HG03469 (cell line): ENCODE data around the gene NEURL1.

ENCODE experiments used
- ATAC-seq: cut with Tn5 transposase; IDR thresholded peaks from one replicate; pipeline ENCODE4 v1.9.1; 2021; ENCODE audit warnings: mild to moderate bottlenecking, moderate library complexity, moderate number of reproducible peaks; ENCODE audit not compliant: unreplicated experiment

Gene NEURL1

DNA sequence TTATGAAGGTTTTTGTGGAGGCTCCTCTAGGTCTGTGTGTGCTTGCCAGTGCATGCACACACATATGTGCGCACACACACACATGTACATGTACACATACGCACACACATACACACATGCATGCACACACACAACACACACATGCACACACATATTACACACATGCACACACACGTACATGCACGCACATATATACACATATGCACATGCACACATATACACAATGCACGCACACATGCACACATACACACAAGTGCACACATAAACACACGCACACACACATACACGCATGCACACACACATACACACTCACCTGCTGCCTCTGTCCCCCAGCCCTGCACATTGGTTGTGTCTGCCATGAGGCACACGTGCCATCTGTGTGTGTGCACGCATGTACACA, 66.3 kb downstream of the NEURL1 start:
- no peak for ATAC-seq

DNA sequence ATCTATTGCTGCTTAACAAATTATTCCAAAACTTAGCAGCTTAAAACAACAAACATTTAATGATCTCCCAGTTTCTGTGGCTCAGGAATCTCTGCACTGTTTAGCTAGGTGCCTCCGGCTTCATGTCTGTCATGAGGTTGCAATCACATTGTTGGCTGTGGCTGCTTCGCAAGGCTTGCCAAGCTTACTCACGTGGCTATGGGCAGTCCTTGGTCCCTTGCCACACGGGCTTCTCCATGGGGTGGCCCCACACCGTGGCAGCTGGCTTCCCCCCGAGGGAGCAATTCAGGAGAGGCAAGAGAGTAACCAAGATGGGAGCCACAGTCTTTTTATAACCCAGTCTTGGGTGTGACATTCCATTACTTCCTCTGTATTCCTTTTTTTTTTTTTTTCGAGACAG, 67.4 kb downstream of the NEURL1 start:
- ATAC-seq: no peak

DNA sequence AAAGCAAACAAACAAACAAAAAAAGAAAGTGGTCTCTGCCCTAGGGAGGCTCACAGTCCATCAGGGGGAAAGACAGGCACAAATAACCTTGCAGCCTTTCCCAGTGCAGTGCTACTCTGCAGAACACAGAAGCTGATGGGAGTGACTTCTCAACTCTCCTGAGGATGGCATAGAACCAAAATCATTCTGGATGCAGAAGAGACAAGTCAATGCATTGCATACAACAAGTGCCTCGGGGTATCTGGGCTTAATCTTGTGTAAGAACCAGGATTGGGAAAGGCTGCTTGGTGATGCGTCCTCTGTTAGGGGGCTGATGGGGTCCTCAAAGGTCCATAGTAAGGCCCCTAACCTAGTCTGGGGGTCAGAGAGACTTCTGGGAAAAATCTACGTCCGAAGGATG, 68.9 kb downstream of the NEURL1 start:
- no peak for ATAC-seq

DNA sequence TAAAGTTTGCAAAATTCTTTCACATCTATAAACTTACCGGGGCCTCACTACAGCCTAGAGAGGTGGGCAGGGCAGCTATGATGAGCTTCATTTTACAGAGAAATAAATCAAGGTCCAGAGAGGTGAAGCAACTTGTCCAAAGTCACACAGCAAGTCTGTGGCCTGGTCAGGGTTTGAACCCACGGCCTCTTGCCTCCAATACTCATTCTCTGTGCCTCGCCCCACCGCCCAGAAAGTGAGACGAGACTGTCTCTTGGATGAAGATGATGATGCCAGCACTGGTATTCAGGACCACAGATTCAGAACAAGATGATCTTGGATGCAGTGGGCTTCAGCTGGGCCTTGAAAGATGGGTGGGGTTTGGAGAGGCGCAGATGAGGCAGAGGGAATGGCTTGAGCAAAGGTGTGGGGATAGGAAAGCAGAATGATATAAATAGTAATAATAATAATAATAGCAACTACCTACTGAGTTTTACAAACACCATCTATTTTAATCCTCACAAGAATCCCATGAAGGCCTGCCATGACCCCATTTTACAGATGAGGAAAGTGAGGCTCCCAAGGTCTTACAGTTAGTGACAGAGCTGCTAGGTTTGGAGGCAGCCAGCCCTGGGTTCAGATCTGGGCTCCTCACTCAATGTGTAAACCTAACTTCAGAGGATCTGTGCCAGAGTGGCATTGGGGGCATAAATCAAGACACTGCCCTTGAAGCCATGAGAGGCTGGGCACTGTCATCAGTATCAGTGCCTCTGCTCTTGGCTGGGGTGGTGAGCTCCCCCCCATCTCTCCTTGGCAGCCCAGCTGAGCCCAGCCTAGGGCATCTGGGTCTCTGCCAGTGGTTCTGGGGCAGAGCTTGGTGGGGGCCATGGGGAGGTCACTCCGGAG, 70.0 kb downstream of the NEURL1 start:
- no peak for ATAC-seq

DNA sequence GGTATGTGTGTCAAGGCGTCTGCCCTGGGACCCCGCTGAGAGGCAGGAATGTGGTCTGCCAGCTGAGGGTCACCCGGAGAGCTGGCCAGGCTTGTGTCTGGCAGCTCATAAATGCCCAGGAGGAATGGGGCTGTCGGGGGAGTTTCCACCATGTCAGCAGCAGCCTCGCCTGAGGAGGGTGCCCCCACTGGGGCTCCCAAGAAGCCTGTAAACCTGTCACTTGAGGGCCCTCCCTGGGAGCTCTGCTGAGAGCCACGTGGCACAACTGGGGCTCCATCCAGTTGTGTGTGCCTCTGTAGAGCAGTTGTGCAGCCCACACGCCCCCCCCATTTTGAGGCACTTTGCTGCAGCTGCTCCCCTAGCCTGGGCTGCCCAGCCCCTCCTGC, 70.6 kb downstream of the NEURL1 start:
- no peak for ATAC-seq

DNA sequence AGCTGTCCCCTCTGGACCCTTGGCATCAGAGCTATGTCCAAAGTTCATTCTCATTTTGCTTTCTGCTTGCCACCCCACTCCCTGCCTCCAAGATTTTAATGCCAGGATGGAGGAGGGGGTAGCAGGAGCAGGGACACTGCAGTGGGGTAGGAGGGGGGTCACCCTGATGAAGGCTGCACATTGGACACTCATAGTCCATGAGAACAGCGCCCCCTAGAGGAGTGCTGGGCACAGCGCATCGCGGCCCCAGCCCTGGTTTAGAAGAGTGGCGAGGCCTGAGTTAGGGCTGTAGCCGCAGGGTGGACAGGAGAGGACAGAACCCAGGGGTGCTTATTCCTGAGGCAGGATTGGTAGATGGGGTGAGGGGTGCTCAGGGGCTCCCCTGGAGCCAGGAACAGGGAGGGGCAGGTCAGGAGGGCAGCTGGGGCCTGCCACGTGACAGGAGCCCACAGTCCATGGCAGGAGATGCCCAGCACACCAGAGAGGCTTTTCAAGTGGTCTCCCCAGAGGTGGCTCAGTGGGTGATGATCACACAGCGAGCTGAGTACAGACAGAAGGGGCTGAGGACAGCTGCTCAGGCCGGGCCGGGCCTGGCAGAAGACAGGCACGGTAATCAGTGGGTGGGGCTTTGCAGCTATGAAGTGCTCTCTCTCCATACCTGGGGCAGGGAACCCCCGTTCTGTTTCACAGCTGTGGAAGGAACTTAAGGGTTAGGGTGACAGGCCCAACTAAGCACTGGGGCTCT, 71.4 kb downstream of the NEURL1 start:
- no peak for ATAC-seq

DNA sequence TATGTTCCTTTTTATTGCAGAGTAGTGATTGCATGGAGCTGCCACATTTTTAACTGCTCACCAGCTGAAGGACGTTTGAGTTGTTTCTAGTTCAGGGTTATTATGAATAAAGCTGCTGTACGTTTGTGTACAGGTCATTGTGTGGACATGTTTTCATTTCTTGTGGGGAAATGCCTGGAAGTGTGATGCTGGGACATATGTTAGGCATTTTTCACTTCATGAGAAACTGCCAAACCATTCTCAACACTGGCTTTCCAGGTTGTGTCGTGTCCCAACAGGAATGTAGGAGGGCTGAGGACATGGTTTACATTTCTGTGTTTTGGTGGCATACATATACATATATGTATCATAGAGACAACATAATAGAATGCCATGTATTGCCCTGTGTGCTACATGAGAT, 73.0 kb downstream of the NEURL1 start:
- no peak for ATAC-seq

DNA sequence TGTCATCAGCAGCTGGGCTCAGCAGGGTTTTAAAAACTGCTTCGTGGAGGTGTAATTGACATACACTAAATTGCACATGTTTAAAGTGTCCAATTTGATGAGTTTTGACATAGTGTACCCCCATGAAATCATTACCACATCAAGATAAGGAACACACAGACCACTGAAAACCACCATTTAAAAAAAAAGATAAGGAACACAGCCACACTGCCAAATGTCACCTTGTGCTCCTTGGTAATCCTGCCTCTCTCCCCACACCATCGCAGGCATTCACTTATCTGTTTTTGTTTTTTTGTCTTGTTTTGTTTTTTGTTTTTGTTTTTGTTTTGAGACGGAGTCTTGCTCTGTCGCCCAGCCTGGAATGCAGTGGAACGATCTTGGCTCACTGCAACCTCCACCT, 75.0 kb downstream of the NEURL1 start:
- no peak for ATAC-seq

DNA sequence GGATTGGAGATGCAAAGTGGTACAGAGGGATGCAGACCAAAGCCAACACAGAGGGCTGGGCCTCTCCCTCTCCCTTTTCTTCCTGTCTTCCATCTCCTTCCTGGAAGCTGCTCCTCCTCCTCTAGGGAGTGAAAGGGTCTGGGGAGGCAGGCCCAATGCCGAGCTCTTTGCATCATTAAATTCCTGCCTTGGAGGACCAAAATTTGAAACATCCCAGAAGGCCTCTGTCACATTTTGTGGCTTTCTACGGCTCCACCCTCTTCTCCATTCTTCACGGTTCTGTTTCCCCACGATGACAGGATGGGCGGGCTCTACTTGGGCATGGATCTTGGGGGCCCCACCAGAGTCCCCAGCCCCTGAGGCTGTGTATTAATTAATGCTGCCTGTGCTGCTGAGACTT, 76.4 kb downstream of the NEURL1 start:
- ATAC-seq: no peak

DNA sequence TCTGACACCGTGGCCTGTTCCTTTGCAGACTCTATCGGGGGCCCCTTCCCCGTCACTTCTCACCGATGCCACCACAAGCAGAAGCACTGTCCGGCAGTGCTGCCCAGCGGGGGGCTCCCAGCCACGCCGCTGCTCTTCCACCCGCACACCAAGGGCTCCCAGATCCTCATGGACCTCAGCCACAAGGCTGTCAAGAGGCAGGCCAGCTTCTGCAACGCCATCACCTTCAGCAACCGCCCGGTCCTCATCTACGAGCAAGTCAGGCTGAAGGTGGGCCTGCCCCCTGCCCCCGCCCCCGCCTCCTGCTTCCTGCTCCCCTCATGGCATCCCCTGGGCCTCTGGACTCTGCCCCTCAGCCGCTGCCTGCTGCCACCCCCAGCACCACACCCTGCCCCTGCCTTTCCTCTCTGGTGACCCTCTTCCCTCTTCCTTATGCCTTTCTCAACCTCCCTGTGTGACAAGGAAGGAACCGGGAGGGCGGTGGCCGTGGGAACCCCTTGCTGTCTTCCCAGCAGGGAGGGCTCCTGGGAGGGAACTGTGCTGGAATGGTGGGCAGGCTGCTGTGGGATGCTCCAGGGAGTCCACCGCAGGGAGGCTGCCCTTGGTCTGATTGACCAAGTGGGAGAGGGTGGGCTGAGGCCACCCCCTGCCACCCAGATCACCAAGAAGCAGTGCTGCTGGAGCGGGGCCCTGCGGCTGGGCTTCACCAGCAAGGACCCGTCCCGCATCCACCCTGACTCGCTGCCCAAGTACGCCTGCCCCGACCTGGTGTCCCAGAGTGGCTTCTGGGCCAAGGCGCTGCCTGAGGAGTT, 77.5 kb downstream of the NEURL1 start:
- no peak for ATAC-seq

DNA sequence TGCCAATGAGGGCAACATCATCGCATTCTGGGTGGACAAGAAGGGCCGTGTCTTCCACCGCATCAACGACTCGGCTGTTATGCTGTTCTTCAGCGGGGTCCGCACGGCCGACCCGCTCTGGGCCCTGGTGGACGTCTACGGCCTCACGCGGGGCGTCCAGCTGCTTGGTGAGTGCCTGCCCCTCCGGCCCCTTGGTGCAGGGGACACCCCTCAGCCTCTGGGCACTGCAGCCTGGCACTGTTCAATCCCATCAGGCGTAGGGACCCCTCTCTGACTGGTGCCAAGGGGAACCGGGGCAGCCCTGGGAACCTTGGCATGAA, 78.1 kb downstream of the NEURL1 start:
- no peak for ATAC-seq

DNA sequence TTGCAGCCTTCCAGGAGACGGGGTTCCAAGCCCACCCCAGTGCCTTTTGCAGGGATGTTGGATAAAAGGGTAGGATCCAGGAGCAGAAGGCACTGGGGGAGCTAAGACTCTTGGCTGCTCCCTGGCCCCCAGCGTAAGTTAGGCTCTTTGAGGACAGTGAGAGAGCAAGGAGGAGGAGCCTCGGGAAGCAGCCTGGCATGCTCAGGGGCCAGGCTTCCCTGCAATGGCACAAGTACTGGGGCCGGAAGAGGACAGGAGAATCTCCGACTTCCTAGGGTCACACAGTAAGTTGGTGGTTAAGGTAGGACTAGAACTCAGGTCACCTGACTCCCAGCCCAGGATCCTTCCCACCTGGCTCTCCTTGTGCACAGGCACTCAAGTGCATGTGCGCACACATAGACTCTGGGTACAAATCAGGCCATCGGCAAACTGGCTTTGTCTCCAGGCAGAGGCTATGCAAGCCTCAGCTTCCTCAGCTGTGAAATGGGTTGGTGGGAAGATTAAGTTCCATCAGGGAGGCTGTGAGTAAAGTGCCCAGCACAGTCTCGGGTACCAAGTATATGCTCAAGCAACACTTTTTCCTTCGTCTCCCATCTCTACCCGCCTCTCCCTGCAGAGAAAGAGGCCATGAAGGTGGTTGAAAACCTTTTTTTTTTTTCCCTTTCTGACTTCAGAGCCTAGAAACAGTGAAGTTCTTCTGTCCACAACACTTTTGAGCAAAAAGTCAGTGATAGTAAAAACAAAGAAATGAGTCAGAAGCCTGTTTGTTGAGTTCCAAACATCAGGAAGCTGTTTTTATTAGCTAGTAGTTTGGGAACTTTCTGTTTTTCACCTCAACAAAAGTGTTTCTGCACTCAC, 79.1 kb downstream of the NEURL1 start:
- no peak for ATAC-seq

DNA sequence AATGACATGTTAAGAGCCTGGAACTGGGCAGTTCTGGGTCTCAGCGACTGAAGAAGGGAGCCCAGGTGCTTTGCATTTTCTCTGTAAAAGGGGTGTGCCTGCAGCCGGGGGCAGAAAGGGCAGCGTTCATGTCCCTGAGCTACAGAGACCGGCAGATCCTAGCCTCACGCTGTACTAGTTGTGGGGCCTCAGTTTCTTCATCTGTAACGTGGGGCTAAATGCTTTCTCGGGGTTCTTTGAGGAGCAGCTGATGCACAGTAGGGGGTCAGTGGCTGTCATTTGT, 79.6 kb downstream of the NEURL1 start:
- ATAC-seq: no peak

DNA sequence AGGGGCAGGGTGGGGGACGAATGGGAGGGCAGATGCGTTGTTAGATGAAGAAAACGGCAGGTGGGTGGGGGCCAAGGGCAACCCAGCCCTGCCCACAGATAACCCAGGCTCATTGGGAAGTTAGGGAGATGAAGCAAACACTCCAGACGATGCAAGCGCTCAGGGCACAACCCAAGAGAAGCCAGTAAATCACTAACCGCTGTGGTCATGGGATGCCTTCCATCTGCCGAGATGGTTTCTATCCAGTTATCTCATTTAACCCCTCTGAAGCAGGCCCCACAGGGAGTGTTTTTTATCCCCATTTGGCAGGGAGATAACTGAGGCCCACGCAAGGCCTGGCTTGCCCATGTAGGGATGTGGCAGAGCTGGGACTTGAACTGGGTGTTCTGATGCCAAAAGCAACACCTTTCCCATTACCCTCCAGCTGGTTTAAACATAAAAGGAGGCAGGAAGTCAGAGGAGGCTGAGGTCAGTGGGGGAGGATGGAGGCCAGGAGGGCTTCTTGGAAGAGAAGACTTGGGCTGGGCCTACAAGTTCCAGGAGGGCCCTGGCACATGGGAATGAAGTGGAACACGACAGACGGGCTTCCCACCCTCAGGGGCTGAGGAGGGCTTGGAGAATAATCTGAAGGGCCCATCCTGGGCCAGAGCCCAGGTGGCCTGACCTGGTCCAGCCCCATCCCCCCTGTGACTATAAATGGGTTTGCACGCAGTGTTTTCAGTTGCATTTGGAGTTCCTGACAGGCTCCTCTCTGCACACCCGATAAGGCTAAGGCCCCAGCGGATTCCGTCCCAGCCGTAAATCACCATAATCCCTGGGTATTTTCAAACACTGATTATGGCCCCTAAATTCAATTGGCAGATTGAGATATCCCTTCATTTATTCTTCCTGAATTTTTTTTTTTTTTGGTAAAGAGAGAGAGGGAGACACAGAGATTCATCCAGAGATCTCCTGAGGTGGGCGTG, 80.9 kb downstream of the NEURL1 start:
- no peak for ATAC-seq

DNA sequence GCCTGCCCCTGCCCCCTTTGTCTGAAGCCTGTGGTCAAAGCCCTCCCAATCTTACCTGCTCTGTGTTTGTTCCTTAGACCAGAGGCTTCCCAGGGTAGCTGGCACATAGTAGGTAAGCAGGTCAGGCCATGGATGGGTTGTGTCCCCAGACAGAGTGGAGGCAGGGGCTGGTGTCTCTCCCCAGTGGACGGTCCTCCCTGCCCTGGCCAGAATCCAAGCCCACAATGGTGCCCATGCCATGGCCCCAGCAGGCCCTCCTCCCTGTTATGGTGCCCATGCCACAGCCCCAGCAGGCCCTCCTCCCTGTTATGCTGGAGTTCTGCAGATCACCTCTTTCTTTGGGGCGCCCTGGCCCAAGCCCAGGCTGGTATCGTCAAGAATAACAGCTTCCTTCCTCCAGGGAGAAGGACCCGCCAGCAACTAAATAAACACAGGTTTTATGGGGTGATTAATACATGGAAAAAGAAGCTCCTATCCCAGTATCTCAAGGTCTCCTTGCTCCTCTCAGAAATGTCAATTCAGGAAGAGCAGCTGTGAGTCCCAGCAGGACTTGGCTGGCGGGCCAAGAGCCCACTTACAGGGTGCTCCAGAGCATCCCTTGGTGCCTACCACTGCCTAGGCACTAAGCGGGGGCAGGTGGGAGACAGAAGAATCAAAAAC, 82.0 kb downstream of the NEURL1 start:
- no peak for ATAC-seq

DNA sequence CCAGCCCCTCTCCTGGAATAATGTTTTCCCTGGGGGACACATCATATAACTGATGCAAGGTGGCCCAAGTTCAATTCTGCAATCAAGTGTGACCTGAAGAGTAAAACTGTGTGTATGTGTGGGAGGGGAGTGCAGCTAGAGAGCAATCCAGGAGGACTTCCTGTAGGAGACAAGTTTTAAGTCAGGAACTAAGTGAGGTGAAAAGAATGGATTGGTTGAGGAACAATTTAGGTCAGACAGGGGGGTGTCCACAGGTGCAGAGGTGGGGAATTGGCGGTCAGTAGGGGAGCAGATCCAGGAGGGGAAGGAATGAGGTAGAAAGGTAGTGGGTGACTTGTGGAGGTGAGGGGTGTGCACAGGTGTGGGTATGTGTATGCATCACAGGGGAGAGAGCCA, 82.6 kb downstream of the NEURL1 start:
- no peak for ATAC-seq

DNA sequence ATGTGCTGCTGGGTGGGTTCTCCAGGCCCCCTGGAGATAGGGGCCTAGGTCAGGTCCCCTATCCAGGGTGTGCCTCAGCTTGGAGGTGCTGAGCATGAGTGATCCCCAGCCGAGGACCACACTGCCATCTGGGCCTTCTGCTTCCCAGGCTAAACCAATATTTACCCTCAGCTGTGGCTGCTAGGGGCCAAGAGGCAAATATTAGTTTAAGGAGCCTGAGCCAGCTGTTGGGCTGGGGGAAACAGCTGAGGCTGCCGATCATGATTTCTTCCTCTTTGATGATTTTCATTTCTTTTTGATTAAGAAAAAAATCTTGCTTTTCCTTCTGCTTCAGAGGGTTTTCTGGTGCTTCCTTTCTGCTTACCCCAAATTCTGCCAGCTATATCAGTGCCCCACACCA, 83.4 kb downstream of the NEURL1 start:
- ATAC-seq: no peak

DNA sequence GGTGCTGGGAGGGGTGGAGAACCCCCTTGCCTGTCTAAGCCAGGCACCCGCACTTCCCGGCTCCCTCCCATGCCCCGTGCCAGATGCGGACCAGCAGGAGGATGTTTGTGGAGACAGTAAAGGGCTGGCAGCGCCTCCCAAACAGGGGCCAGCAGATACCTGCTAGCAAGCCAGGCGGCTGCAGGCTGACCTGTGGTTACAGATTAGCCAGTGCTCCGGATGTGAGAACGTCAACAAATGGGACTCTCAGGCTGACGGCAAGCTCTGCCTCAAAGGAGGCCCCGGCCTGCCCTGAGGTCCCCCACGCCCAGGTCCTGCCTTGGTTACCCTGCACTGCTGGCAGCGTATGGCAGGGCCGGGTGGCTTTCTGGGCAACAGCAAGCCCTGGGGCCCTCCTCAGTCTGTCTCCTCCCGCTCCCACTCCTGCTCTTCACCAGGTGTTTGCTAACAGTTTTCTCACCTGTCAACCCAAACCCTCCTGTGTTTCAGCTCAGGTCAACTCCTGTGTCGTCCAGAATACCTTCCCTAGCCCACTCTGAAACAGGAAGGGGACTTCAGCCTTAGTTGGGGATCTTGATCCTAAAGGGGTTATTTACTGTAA, 85.4 kb downstream of the NEURL1 start:
- no peak for ATAC-seq

DNA sequence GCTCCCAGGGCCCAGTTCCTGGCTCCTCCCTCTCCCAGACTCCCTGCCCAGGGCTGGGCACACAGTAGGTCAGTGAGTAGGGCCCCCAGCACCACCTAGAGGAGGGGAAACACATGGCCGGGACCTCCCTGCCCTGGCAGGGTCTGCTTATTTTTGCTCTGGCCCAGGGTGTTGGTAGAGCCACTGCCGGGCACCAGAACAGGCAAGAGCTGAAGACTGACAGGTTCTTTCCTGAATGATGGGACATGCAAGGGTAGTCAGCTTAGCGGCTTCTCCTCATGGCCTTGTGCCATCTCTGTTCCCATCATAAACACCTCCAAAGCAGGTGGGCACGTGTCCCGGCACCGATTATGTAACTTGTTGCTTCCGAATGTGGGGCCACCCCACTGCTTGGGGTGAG, 86.5 kb downstream of the NEURL1 start:
- no peak for ATAC-seq
